B cell (primary cell): Measurements from ENCODE around the gene UMAD1. TPM values are rescaled to one million over a fixed set of nuclear protein-coding genes. Genes with fewer than 3 reads are reported as not detected.

Source experiments
- ATAC-seq: fragments of 200-7000 bp; cut with Tn5 transposase; one replicate; pipeline ENCODE4 v1.10.0; 2021; ENCODE audit warnings: low read depth, mild to moderate bottlenecking, moderate number of reproducible peaks, moderate library complexity
- CTCF ChIA-PET: fragments of 350-600 bp; sonication (Branson Sonifier 250); formaldehyde crosslinking; loops from one replicate; lab custom pipeline; 2021; ENCODE audit warnings: antibody characterized with exemption, inconsistent platforms; lab: Charles Lee
- POLR2A ChIA-PET: fragments of 350-600 bp; sonication (Branson Sonifier 250); formaldehyde crosslinking; loops from one replicate; lab custom pipeline; 2021; ENCODE audit warnings: antibody characterized with exemption; lab: Charles Lee
- DNase-seq: peaks from one replicate; pipeline ENCODE4 v3.0.0; 2013
- H2AFZ ChIP-seq: 2 replicates; pipeline ENCODE4 v1.6.1; 2012; ENCODE audit warnings: mild to moderate bottlenecking, low read depth, low read length; ENCODE audit not compliant: insufficient read depth, poor library complexity, severe bottlenecking
- H3K27ac ChIP-seq, 2 donors: 1 replicate in 1 of 2; 2 replicates in 1 of 2; pipeline ENCODE4 v1.5.1; 2012 to 2013; ENCODE audit warnings: low read length in 2 of 2, mild to moderate bottlenecking in 2 of 2, moderate library complexity in 1 of 2
- H3K27me3 ChIP-seq, 4 experiments: fragments of 200-600 bp in 1 of 4; sonication (generic) in 1 of 4; replicated peaks in 1 of 4; 1 replicate in 2 of 4; 2 replicates in 2 of 4; pipeline versions ENCODE4 v1.6.1 to v1.7.0; 2013 to 2016; ENCODE audit warnings: low read length in 3 of 4, mild to moderate bottlenecking in 2 of 4, mixed read lengths in 1 of 4, moderate library complexity in 1 of 4; ENCODE audit not compliant: insufficient read depth in 4 of 4, control insufficient read depth in 3 of 4; ENCODE audit errors: control extremely low read depth in 1 of 4
- H3K36me3 ChIP-seq, 2 experiments: replicated peaks in 1 of 2; 1 replicate in 1 of 2; 2 replicates in 1 of 2; pipeline versions ENCODE4 v1.6.1 to v1.7.1; 2013; ENCODE audit warnings: low read length in 1 of 2; ENCODE audit not compliant: insufficient read depth in 2 of 2, control insufficient read depth in 1 of 2; ENCODE audit errors: control extremely low read depth in 1 of 2, extremely low read depth in 1 of 2
- H3K4me1 ChIP-seq, 2 donors: fragments of 200-600 bp in 1 of 2; sonication (generic) in 1 of 2; 1 replicate in 1 of 2; 2 replicates in 1 of 2; pipeline versions ENCODE4 v1.5.1 to v1.6.1; 2013 to 2017; ENCODE audit warnings: low read length in 2 of 2; ENCODE audit not compliant: control insufficient read depth in 2 of 2, insufficient read depth in 2 of 2
- H3K4me2 ChIP-seq: replicated peaks from 2 replicates; pipeline ENCODE3; 2012; ENCODE audit warnings: mild to moderate bottlenecking, low read depth, low read length; ENCODE audit not compliant: poor library complexity, severe bottlenecking
- H3K4me3 ChIP-seq, 5 experiments: fragments of 200-600 bp in 1 of 5; sonication (generic) in 1 of 5; 1 replicate in 3 of 5; 2 replicates in 2 of 5; pipeline versions ENCODE4 v1.5.1 to v1.7.0; 2011 to 2016; ENCODE audit warnings: low read length in 4 of 5, mild to moderate bottlenecking in 4 of 5, low read depth in 2 of 5, control low read depth in 1 of 5, moderate library complexity in 1 of 5; ENCODE audit not compliant: insufficient read depth in 1 of 5; ENCODE audit errors: control extremely low read depth in 1 of 5, extremely low read depth in 1 of 5
- H3K79me2 ChIP-seq: fragments of 200-600 bp; sonication (generic); one replicate; pipeline ENCODE4 v1.6.0; 2016; ENCODE audit warnings: low read length; ENCODE audit not compliant: control insufficient read depth, insufficient read depth
- H3K9ac ChIP-seq: fragments of 200-600 bp; sonication (generic); 2 replicates; pipeline ENCODE4 v1.6.1; 2017; ENCODE audit warnings: mild to moderate bottlenecking, low read length, moderate library complexity
- H3K9me3 ChIP-seq, 3 donors: one replicate each; pipeline versions ENCODE4 v1.6.1 to v1.7.1; 2013; ENCODE audit warnings: low read length in 2 of 3; ENCODE audit not compliant: control insufficient read depth in 2 of 3, insufficient read depth in 1 of 3; ENCODE audit errors: control extremely low read depth in 1 of 3
- H4K20me1 ChIP-seq: 2 replicates; pipeline ENCODE4 v1.6.0; 2012; ENCODE audit warnings: mild to moderate bottlenecking, low read length; ENCODE audit not compliant: insufficient read depth, control insufficient read depth, poor library complexity, severe bottlenecking
- H3K27ac Mint-ChIP-seq: one replicate; pipeline ENCODE4 v1.8.0; 2021; ENCODE audit warnings: mixed read lengths
- H3K27me3 Mint-ChIP-seq: one replicate; pipeline ENCODE4 v1.8.0; 2021; ENCODE audit warnings: mixed read lengths
- H3K4me1 Mint-ChIP-seq: one replicate; pipeline ENCODE4 v1.8.0; 2021; ENCODE audit warnings: mixed read lengths
- H3K4me3 Mint-ChIP-seq: one replicate; pipeline ENCODE4 v1.8.0; 2021; ENCODE audit warnings: mixed read lengths
- H3K9me3 Mint-ChIP-seq: one replicate; pipeline ENCODE4 v1.8.0; 2022; ENCODE audit warnings: mixed read lengths; ENCODE audit not compliant: insufficient read depth
- CTCF ChIP-seq: fragments of 200-600 bp; IDR thresholded peaks from one replicate; pipeline ENCODE4 v1.8.0; 2022; ENCODE audit warnings: antibody characterized with exemption, mild to moderate bottlenecking
- EZH2 ChIP-seq: IDR thresholded peaks from 2 replicates; pipeline ENCODE4 v1.6.1; 2012; ENCODE audit warnings: borderline replicate concordance, low read depth, mild to moderate bottlenecking, moderate library complexity, low read length; ENCODE audit not compliant: insufficient read depth, poor library complexity, severe bottlenecking
- WGBS: methylation state at CpG from one replicate; pipeline ENCODE4 v1.1.5; 2013; ENCODE audit warnings: missing lambda C conversion rate; ENCODE audit not compliant: insufficient coverage; 5-methylcytosine and 5-hydroxymethylcytosine counted together
- intact Hi-C: fragments of 100-400 bp; cut with micrococcal nuclease; formaldehyde crosslinking; loops from one replicate; pipeline ENCODE4 v1.10.0; 2022
- polyA plus RNA-seq: library from polyadenylated mRNA; depleted of rRNA; stranded (reverse); fragments of >200 nt; gene quantifications from 2 replicates; pipeline ENCODE4 v1.2.3, GENCODE V29; 2012
- total RNA-seq, 2 donors: library from RNA; stranded (reverse); fragments of 120-200 nt in 1 of 2; gene quantifications; 1 replicate in 1 of 2; 2 replicates in 1 of 2; pipeline versions ENCODE4 v1.2.3 to v1.2.4, GENCODE V29; 2013 to 2022

UMAD1 gene
- total and polyA plus RNA-seq, 2 donors (not counting 1 experiment from before 2014, with no cell fraction given), result 11.6 to 25.9 TPM

GRCh38 chr7:7783001-7783400, 142.4 kb downstream of the UMAD1 start:
- peaks cover 15% of the 10 kb centered on the region for H3K79me2 ChIP-seq
- no peak overlapping the region for H3K4me3 ChIP-seq
- Mint-ChIP-seq H3K9me3 (no peaks in the 10 kb centered on the region), H3K27ac (no peak overlapping the region), H3K4me3 (no peak overlapping the region), H3K27me3 (no peaks in the 10 kb centered on the region), H3K4me1 (peaks cover 17% of the 10 kb centered on the region)
- CTCF ChIA-PET, result no interaction called here
- POLR2A ChIA-PET, result no interaction called here
- no peaks in the 10 kb centered on the region for H4K20me1 ChIP-seq
- no CpG with 5 or more reads among the region's 1 CpG for WGBS
- intact Hi-C loops, result no loop called here
- H2AFZ ChIP-seq, result no peak overlapping the region
- no peak overlapping the region for H3K27ac ChIP-seq
- no peak overlapping the region for H3K4me2 ChIP-seq
- no peak for DNase-seq
- no peaks in the 10 kb centered on the region for H3K27me3 ChIP-seq
- TF ChIP-seq CTCF (no peak), EZH2 (no peak)
- no peaks in the 10 kb centered on the region for H3K9me3 ChIP-seq
- no peak overlapping the region for H3K9ac ChIP-seq
- H3K36me3 ChIP-seq, result no peaks in the 10 kb centered on the region
- no peak for ATAC-seq
- H3K4me1 ChIP-seq, result peaks cover 0 to 11% of the 10 kb centered on the region in 2 donors

- ChIA-PET POLR2A (no interaction called here), CTCF (interaction anchor here (0.8 kb wide), 1 partner anchor 105 kb away, joined by 3 read pairs; no protein-coding TSS in a partner anchor)
- Histone ChIP-seq H3K79me2 (peaks cover 11% of the 10 kb centered on the region), H3K4me3 (no peak overlapping the region), H3K9me3 (no peaks in the 10 kb centered on the region), H3K36me3 (no peaks in the 10 kb centered on the region), H3K4me1 (peaks cover 0 to 9% of the 10 kb centered on the region in 2 donors), H3K4me2 (no peak overlapping the region), H3K27ac (no peak overlapping the region), H4K20me1 (no peaks in the 10 kb centered on the region), H3K9ac (no peak overlapping the region), H3K27me3 (no peaks in the 10 kb centered on the region), H2AFZ (no peak overlapping the region)
- Mint-ChIP-seq H3K27ac (no peak overlapping the region), H3K4me1 (peaks cover 24% of the 10 kb centered on the region), H3K4me3 (no peak overlapping the region), H3K27me3 (no peaks in the 10 kb centered on the region), H3K9me3 (no peaks in the 10 kb centered on the region)
- WGBS, result 100% methylated on average over 4 of the region's 6 CpGs
- TF ChIP-seq EZH2, result no peak
- no peak for TF ChIP-seq CTCF
- ATAC-seq, result no peak
- intact Hi-C loops, result no loop called here
- no peak for DNase-seq
These were observed 144.9 kb downstream of the UMAD1 start for GRCh38 chr7:7785344-7785973.
